HepG2 (cell line): ENCODE measurements around the gene MTFR1L.

ENCODE experiments used
- ARID4A ChIP-seq: sonication (generic); formaldehyde crosslinking; IDR thresholded peaks from 2 replicates; pipeline ENCODE4 v1.5.0; 2020; ENCODE audit warnings: mild to moderate bottlenecking, missing genetic modification reagents, borderline replicate concordance
- CTCF ChIP-seq: sonication (generic); formaldehyde crosslinking; IDR thresholded peaks from 2 replicates; pipeline ENCODE4 v1.5.0; 2020; ENCODE audit warnings: mild to moderate bottlenecking, missing genetic modification reagents, moderate library complexity
- HMGXB4 ChIP-seq, 2 experiments: sonication (generic) in 1 of 2; formaldehyde crosslinking in 1 of 2; IDR thresholded peaks; 2 replicates each; pipeline versions ENCODE4 v1.4.0 to v1.6.1; 2018 to 2020; ENCODE audit warnings: missing genetic modification reagents in 2 of 2, borderline replicate concordance in 1 of 2, low read depth in 1 of 2, mild to moderate bottlenecking in 1 of 2, missing biosample characterization in 1 of 2
- POLR2A ChIP-seq, 2 experiments: IDR thresholded peaks; 2 replicates each; pipeline ENCODE4 v1.6.1; 2011; ENCODE audit warnings: low read depth in 2 of 2, low read length in 2 of 2, mild to moderate bottlenecking in 1 of 2, moderate library complexity in 1 of 2; ENCODE audit not compliant: insufficient read depth in 1 of 2
- RELA ChIP-seq: sonication (generic); formaldehyde crosslinking; IDR thresholded peaks from 2 replicates; pipeline ENCODE4 v1.4.0; 2020; ENCODE audit warnings: missing genetic modification reagents
- TAF1 ChIP-seq: sonication (generic); formaldehyde crosslinking; IDR thresholded peaks from 2 replicates; pipeline ENCODE4 v1.4.0; 2020; ENCODE audit warnings: missing genetic modification reagents
- ZHX2 ChIP-seq, 2 experiments: sonication (generic) in 1 of 2; formaldehyde crosslinking in 1 of 2; IDR thresholded peaks; 2 replicates each; pipeline versions ENCODE4 v1.6.1 to v1.9.0; 2014 to 2022; ENCODE audit warnings: antibody characterized with exemption in 1 of 2, borderline replicate concordance in 1 of 2, inconsistent platforms in 1 of 2, low read depth in 1 of 2, missing genetic modification reagents in 1 of 2

- TF ChIP-seq ZHX2 (IDR thresholded peaks at IDR 0.05; ENCODE audit: low read depth) (no peak), ZHX2 (CRISPR knock-in tag; IDR thresholded peaks at IDR 0.05; ENCODE audit: borderline replicate concordance) (no peak), ARID4A (CRISPR knock-in tag) (no peak), CTCF (CRISPR knock-in tag) (no peak), TAF1 (CRISPR knock-in tag) (no peak), RELA (CRISPR knock-in tag) (no peak), POLR2A (IDR thresholded peaks at IDR 0.05; ENCODE audit: insufficient read depth in 1 of 2, low read depth in 2 of 2, low read length in 2 of 2) (no peak), HMGXB4 (CRISPR knock-in tag; IDR thresholded peaks at IDR 0.05; ENCODE audit: borderline replicate concordance in 1 of 2, low read depth in 1 of 2) (no peak)
Observed at GRCh38 chr1:25787760-25788166, 32.0 kb upstream of the MTFR1L start.
